Activated CD8-positive, alpha-beta T cell treated with anti-CD3 and anti-CD28 coated beads for 36 hours (primary cell): Measurements from ENCODE around the gene RTN4RL1. TPM values are rescaled to one million over a fixed set of nuclear protein-coding genes. Genes with fewer than 3 reads are reported as not detected.

Experiments used
- ATAC-seq: fragments of 200-7000 bp; cut with Tn5 transposase; one replicate; pipeline ENCODE4 v1.10.0; 2021; ENCODE audit warnings: mild to moderate bottlenecking, moderate library complexity
- CTCF ChIA-PET: fragments of 350-600 bp; sonication (Branson Sonifier 250); formaldehyde crosslinking; loops from one replicate; lab custom pipeline; 2021; ENCODE audit warnings: antibody characterized with exemption; lab: Charles Lee
- POLR2A ChIA-PET: fragments of 350-600 bp; sonication (Branson Sonifier 250); formaldehyde crosslinking; loops from one replicate; lab custom pipeline; 2021; ENCODE audit warnings: antibody characterized with exemption; lab: Charles Lee
- DNase-seq: peaks from one replicate; pipeline ENCODE4 v3.0.0-alpha.2; 2020
- H3K27ac Mint-ChIP-seq: one replicate; pipeline ENCODE4 v1.8.0; 2021; ENCODE audit warnings: mild to moderate bottlenecking, mixed read lengths
- H3K27me3 Mint-ChIP-seq: one replicate; pipeline ENCODE4 v1.8.0; 2021; ENCODE audit warnings: mixed read lengths
- H3K36me3 Mint-ChIP-seq: one replicate; pipeline ENCODE4 v1.8.0; 2021; ENCODE audit warnings: low read depth, mixed read lengths
- H3K4me1 Mint-ChIP-seq: one replicate; pipeline ENCODE4 v1.8.0; 2021; ENCODE audit warnings: low read depth, mixed read lengths
- H3K4me3 Mint-ChIP-seq: one replicate; pipeline ENCODE4 v1.8.0; 2021; ENCODE audit warnings: mild to moderate bottlenecking, moderate library complexity, mixed read lengths
- H3K9me3 Mint-ChIP-seq: one replicate; pipeline ENCODE4 v1.8.0; 2021; ENCODE audit warnings: mixed read lengths
- CTCF ChIP-seq: fragments of 200-600 bp; IDR thresholded peaks from one replicate; pipeline ENCODE4 v1.8.0; 2022; ENCODE audit warnings: antibody characterized with exemption, mild to moderate bottlenecking
- intact Hi-C: fragments of 100-400 bp; cut with micrococcal nuclease; formaldehyde crosslinking; loops from one replicate; pipeline ENCODE4 v1.10.0; 2022
- total RNA-seq, 2 experiments: library from RNA; stranded (reverse); gene quantifications; one replicate each; pipeline ENCODE4 v1.2.3, GENCODE V29; 2021

Gene RTN4RL1
- total RNA-seq, 2 experiments from 2014 or later, result 0.27 to 0.49 TPM

GRCh38 chr17:1999557-2000251, 25.4 kb downstream of the RTN4RL1 start:
- POLR2A ChIA-PET, result interaction anchor here (0.9 kb wide), 1 partner anchor 10 kb away, joined by 3 read pairs; no protein-coding TSS in a partner anchor
- DNase-seq, result no peak
- H3K4me1 Mint-ChIP-seq, result no peaks in the 10 kb centered on the region
- CTCF ChIA-PET, result no interaction called here
- peaks cover 23% of the 10 kb centered on the region for H3K27me3 Mint-ChIP-seq
- H3K4me3 Mint-ChIP-seq, result no peak overlapping the region
- H3K27ac Mint-ChIP-seq, result no peak overlapping the region
- no peaks in the 10 kb centered on the region for H3K36me3 Mint-ChIP-seq
- intact Hi-C loops, result no loop called here
- no peak for ATAC-seq
- no peaks in the 10 kb centered on the region for H3K9me3 Mint-ChIP-seq
- TF ChIP-seq CTCF, result no peak

GRCh38 chr17:1997927-1998742, 27.0 kb downstream of the RTN4RL1 start:
- no peaks in the 10 kb centered on the region for H3K9me3 Mint-ChIP-seq
- TF ChIP-seq CTCF, result no peak
- no peak overlapping the region for H3K27ac Mint-ChIP-seq
- peaks cover 23% of the 10 kb centered on the region for H3K27me3 Mint-ChIP-seq
- ATAC-seq (peak; percentile 51), DNase-seq (no peak)
- H3K4me3 Mint-ChIP-seq, result no peak overlapping the region
- POLR2A ChIA-PET, result interaction anchor here (0.7 kb wide), 1 partner anchor 20 kb away, joined by 3 read pairs; no protein-coding TSS in a partner anchor
- CTCF ChIA-PET, result no interaction called here
- H3K4me1 Mint-ChIP-seq, result no peaks in the 10 kb centered on the region
- intact Hi-C loops, result no loop called here
- H3K36me3 Mint-ChIP-seq, result no peaks in the 10 kb centered on the region

- intact Hi-C loops, result no loop called here
- Mint-ChIP-seq H3K4me3 (no peak overlapping the region), H3K4me1 (no peaks in the 10 kb centered on the region), H3K36me3 (no peaks in the 10 kb centered on the region), H3K27me3 (peaks cover 23% of the 10 kb centered on the region), H3K9me3 (no peaks in the 10 kb centered on the region), H3K27ac (no peak overlapping the region)
- TF ChIP-seq CTCF, result no peak
- no peak for ATAC-seq
- ChIA-PET POLR2A (interaction anchor here (0.7 kb wide), 1 partner anchor 21 kb away, joined by 3 read pairs; no protein-coding TSS in a partner anchor), CTCF (interaction anchor here (1.4 kb wide), 1 partner anchor 88 kb away, joined by 4 read pairs; no protein-coding TSS in a partner anchor)
- no peak for DNase-seq
These were observed 27.7 kb downstream of the RTN4RL1 start for GRCh38 chr17:1997289-1997926.

- Mint-ChIP-seq H3K27ac (no peak overlapping the region), H3K4me3 (no peak overlapping the region), H3K36me3 (no peaks in the 10 kb centered on the region), H3K4me1 (no peaks in the 10 kb centered on the region), H3K27me3 (peaks cover 23% of the 10 kb centered on the region), H3K9me3 (no peaks in the 10 kb centered on the region)
- POLR2A ChIA-PET, result interaction anchor here (1.0 kb wide), 1 partner anchor 8 kb away, joined by 3 read pairs; no protein-coding TSS in a partner anchor
- intact Hi-C loops, result no loop called here
- ATAC-seq (no peak), DNase-seq (no peak)
- TF ChIP-seq CTCF, result no peak
- CTCF ChIA-PET, result interaction anchor here (1.3 to 1.4 kb wide), 2 partner anchors 88 to 131 kb away, joined by 3 to 4 read pairs; no protein-coding TSS in a partner anchor
These were observed 28.3 kb downstream of the RTN4RL1 start for GRCh38 chr17:1996800-1997288.
